GM21390 (cell line): ENCODE data around the gene CELSR2.
"Not testable (repeated sequence)": the region's sequence is repeated elsewhere in the genome, so short reads cannot be mapped to it uniquely, and the experiment has no call there.

Experiments used
- ATAC-seq: cut with Tn5 transposase; IDR thresholded peaks from one replicate; pipeline ENCODE4 v1.9.1; 2021; ENCODE audit not compliant: unreplicated experiment

Gene CELSR2

DNA sequence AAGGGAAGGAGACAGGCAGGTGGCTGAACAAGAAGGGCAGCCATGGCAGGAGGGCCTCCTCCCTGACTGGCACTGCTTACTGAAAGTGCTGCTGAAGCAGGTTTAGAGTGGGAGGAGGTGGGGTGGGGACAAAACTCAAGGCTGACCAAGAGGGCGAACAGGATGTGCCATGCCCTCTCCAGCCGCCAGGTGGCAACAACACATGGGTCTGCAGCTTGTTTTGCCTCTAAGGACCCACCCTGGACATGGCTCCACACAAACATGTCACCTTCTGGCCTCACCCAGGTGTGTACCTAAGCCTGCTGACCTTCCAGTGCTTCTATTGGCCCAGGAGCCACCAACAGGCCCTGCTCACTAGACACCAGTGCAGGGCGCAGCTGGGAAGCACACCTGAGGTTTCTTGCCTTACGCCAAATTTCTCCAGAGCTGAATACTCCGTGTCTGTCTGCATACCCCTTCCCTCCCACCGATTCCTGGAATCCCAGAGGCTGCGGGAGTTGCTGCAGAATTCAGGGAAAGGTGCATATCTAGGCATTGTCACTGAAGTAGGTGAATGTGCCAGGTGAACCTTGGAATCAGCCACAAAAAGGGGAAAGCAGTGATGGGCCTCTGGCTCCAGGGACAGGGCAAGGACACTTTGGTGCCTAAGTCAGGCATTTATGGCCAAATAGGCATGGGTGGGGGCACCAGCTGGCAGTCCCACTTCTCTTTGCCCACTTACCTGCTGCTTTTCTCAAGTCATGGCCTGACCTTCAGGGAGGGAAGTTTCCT is 28.3 kb downstream of the CELSR2 start:
- peak; percentile 84 for ATAC-seq

- ATAC-seq, result no peak
Observed at GRCh38 chr1:109279615-109280278, 30.4 kb downstream of the CELSR2 start.

- ATAC-seq, result no peak
Observed at GRCh38 chr1:109280862-109281261, 31.5 kb downstream of the CELSR2 start.

DNA sequence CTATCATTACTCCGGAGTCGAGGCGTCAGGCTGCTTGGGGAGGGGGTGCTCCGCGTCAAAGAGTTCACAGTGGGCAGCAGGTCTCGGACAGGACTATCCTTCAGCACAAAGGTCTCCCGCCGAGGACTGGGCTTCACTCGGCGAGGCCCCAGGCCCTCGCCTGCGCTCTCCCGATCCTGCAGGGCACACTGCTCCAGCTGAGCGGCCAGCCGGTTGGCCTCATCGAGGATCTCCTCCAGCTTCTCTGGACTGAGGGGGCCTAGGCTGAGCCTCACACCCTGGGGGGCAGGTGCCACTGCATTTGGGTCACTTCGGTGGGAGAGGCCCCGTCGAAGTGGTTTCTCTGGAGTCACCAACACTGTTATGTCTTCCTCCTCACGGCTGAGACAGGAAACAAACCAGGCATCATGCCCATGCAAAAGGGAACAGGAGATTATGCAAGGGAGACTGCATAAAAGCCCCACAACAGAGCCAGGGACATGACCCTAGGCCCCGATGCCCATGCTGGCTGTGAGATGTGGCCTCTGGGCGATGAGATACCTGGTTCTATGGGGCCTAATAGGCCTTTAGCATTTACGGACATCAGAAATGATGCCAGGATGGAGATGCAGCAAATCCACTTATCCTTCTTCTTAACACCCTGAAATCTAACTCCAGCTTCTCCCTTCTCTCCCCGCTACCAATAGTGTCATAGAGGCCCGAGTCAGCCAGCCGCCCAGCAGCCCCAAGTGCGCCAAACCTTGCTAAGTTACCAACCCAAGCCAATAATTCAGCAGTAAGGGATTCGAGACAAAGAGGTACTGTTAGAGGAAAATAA is 32.5 kb downstream of the CELSR2 start:
- no peak for ATAC-seq

DNA sequence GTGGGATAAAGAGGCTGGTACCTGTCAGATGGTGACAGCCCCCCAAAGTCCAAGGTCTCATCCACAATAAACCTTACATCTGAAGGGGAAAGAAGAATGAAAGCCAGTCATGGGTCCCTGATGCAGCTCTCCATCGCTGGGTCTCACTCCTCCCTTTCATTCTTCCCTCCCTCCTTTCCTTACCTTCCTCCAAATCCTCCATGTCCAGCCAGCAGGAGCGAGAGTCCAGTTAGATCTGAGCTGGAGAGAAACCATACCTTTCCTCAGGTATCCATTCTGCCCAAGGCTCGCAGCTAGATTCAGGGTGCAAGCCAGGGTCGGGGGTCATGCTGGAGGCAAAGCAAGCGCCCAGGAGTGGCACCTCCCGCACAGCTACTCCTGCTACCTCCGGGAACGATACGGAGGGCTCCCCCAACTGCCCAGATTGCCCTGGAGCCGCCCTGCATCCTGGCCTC is 33.2 kb downstream of the CELSR2 start:
- ATAC-seq, result no peak

- ATAC-seq, result peak; percentile 92
Observed at GRCh38 chr1:109282952-109283747, 33.8 kb downstream of the CELSR2 start, which contains the start of gene PSRC1. Gene PSRC1 (minus strand): TSS chr1:109283145.

GRCh38 chr1:109283748-109284600 is 34.6 kb downstream of the CELSR2 start:
- no peak for ATAC-seq

- ATAC-seq, result not testable (repeated sequence)
Observed at GRCh38 chr1:109286762-109287161, 37.4 kb downstream of the CELSR2 start.

DNA sequence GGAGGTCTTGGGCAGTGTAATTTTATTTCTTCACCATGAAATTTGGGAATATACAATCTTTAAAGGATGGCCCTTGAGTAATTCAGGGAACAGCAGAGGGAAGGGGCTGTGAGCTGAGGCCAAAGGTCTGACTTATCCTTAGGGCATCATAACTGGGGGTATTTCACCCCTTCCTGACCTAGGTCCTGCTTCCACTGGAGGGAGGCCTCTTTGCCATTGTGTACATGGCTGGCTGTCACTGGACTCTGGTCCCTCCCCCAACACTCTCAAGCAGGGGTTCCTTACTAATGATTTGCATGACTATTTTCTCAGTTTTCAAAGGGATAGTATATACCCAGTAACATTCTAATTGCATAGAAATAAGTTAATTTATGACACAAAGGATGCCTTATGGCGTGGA is 40.8 kb downstream of the CELSR2 start:
- ATAC-seq, result no peak

DNA sequence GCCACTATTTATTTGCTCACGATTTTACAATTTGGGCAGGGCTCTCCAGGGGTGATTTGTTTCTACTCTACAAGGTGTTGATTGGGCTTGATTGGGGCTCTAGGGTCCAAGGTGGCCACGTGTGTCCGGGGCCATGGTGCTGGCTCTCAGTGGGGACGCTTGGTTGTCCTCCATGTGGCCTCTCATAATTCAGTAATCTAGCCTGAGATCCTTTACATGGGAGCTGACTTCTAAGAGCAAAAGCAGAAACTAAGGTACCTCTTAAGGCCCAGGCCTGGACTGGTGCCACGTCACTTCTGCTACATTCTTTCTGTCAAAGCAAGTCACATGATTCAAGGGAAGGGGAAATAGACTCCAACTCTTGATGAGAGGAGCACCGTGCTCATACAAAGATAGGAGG is 41.7 kb downstream of the CELSR2 start:
- no peak for ATAC-seq

GRCh38 chr1:109292364-109292763 is 43.0 kb downstream of the CELSR2 start:
- ATAC-seq, result no peak

- ATAC-seq, result no peak
Observed at GRCh38 chr1:109293026-109293425, 43.7 kb downstream of the CELSR2 start.

GRCh38 chr1:109294481-109294880 is 45.1 kb downstream of the CELSR2 start:
- no peak for ATAC-seq

DNA sequence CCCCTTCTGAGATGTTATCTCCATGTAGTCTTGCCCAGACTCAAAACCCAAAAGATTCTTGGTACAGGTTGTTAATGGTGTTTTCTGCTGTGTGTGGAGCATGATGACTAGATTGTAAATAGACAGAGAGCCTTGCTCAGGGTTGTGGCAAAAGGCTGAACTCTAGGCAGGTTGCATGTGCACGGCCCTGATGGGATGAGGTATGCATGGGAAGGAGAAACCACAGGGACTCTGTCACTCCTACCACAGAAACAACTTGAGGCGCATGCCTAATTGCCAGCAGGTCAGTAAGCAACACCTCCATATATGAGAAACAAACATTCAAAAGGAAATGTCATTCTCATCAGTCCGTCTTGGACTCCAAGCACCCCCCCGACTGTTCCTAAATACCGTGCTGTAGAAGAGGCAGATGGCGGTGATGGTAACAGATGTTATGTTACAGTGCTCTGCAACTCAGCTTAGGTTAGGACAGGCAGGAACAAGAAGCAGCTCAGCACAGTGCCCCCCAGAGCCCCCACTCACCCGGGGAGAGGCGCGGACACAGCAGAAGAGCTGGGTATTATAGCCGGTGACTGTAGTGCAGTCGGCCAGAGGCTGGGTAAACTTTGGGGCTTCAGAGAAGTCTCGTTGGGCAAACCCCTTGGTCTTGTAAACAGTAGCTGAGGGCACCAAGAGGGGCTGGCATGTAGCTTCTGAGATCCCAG is 46.5 kb downstream of the CELSR2 start:
- ATAC-seq, result no peak

GRCh38 chr1:109296782-109297181 is 47.4 kb downstream of the CELSR2 start:
- ATAC-seq, result no peak

DNA sequence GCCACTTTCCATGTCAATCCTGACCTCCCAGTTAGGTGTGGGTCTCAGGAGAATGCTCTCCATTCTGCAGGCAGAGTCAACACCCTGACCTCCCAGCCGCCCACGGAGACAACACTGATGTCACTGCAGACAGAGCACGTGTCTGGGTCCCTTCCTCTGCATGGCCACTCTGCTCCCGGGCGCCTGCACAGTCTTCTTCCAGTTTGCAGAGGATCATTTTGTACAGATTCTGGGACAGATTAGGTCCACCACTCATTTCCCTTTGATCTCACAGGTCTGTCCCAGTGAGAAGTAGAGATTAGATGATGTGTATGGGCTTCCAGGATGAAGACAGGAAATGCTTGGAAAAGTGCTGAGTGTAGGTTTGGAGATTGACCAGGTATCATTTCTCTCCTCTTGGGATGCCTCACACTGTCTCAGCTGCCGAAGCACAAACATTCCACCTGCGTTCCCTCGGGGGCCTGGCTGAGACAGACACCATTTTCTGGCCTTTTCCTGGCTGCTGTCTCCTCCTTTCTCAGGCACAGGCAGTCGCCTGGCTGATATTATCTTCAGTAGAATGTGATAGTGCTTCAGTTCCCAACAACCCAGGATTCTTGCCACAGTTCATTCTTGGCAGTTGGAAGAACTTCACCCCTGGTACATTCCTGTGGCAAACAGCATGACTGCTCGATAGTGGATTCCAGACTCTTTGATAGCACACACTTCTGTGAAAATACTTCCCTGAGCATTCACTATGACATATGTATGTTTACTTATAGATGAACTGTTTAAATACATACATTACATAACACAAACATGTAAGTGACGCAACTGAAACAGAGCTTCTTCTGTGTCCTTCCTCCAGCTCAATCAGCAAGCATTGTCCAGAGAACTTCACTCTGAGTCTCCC is 49.6 kb downstream of the CELSR2 start:
- ATAC-seq, result no peak

GRCh38 chr1:109299558-109300343 is 50.4 kb downstream of the CELSR2 start:
- ATAC-seq, result no peak
